PC-9 (cell line): ENCODE results near the gene RAD9A. TPM values are rescaled to one million over a fixed set of nuclear protein-coding genes. Genes with fewer than 3 reads are reported as not detected.
A peak's percentile ranks its signal among the peaks of the same experiment; 100 is the strongest.

Experiments
- BruUV-seq: library from RNA; stranded (reverse); fragments of 400-500 nt; replicated peaks from 2 replicates; lab custom pipeline; 2021; lab: Mats Ljungman, UMichigan
- CTCF ChIA-PET: fragments of 300-600 bp; sonication (Branson Sonifier 250); formaldehyde crosslinking; loops from one replicate; lab custom pipeline; 2022; ENCODE audit warnings: antibody characterized with exemption; lab: Charles Lee
- POLR2A ChIA-PET: fragments of 300-600 bp; sonication (Branson Sonifier 250); formaldehyde crosslinking; loops from one replicate; lab custom pipeline; 2022; ENCODE audit warnings: antibody characterized with exemption; ENCODE audit not compliant: unreplicated experiment; lab: Charles Lee
- DNase-seq, 2 experiments: peaks; one replicate each; pipeline versions ENCODE4 v3.0.0 to v3.0.0-alpha.2; 2015 to 2022; ENCODE audit warnings: mixed read lengths in 1 of 2
- H2AFZ ChIP-seq: fragments of 200-600 bp; sonication (generic); 2 replicates; pipeline ENCODE4 v1.8.1; 2017; ENCODE audit warnings: antibody characterized with exemption
- H3F3A ChIP-seq: fragments of 200-600 bp; sonication (generic); 2 replicates; pipeline ENCODE4 v1.8.1; 2017; ENCODE audit warnings: antibody characterized with exemption, mild to moderate bottlenecking, low read depth; ENCODE audit not compliant: insufficient read depth
- H3K27ac ChIP-seq: fragments of 200-600 bp; sonication (generic); 2 replicates; pipeline ENCODE4 v1.6.1; 2016; ENCODE audit warnings: mixed run types
- H3K27me3 ChIP-seq: fragments of 200-600 bp; sonication (generic); 2 replicates; pipeline ENCODE4 v1.6.1; 2016; ENCODE audit warnings: low read depth, mixed run types; ENCODE audit not compliant: insufficient read depth
- H3K36me3 ChIP-seq: fragments of 200-600 bp; sonication (generic); 2 replicates; pipeline ENCODE4 v1.6.1; 2016; ENCODE audit warnings: low read depth, mixed run types
- H3K4me1 ChIP-seq: fragments of 200-600 bp; sonication (generic); replicated peaks from 2 replicates; pipeline ENCODE4 v1.6.1; 2016; ENCODE audit warnings: mixed run types; ENCODE audit not compliant: insufficient read depth
- H3K4me2 ChIP-seq: fragments of 200-600 bp; sonication (generic); 2 replicates; pipeline ENCODE4 v1.6.1; 2017; ENCODE audit warnings: mixed run types
- H3K4me3 ChIP-seq: fragments of 200-600 bp; sonication (generic); 2 replicates; pipeline ENCODE4 v1.6.1; 2016; ENCODE audit warnings: mixed run types
- H3K79me2 ChIP-seq: fragments of 200-600 bp; sonication (generic); 2 replicates; pipeline ENCODE4 v1.6.1; 2017; ENCODE audit warnings: low read depth, mixed run types
- H3K9me2 ChIP-seq: fragments of 200-600 bp; sonication (generic); 2 replicates; pipeline ENCODE4 v1.8.1; 2017; ENCODE audit warnings: mild to moderate bottlenecking; ENCODE audit not compliant: insufficient read depth
- H3K9me3 ChIP-seq: fragments of 200-600 bp; sonication (generic); 2 replicates; pipeline ENCODE4 v1.8.1; 2016; ENCODE audit warnings: low read depth; ENCODE audit not compliant: insufficient read depth
- H4K20me1 ChIP-seq: fragments of 200-600 bp; sonication (generic); 2 replicates; pipeline ENCODE4 v1.8.1; 2017; ENCODE audit not compliant: insufficient read depth
- EZH2 ChIP-seq: fragments of 200-600 bp; sonication (generic); IDR thresholded peaks from 2 replicates; pipeline ENCODE4 v1.8.0; 2017; ENCODE audit warnings: antibody characterized with exemption, low read depth
- intact Hi-C: fragments of 100-400 bp; cut with micrococcal nuclease; formaldehyde crosslinking; loops from one replicate; pipeline ENCODE4 v1.10.0; 2022; ENCODE audit not compliant: unreplicated experiment
- total RNA-seq: library from RNA; stranded (reverse); gene quantifications from 2 replicates; pipeline ENCODE4 v1.2.3, GENCODE V29; 2021
- TF ChIP-seq, protein P1 (sequence below): fragments of 200-600 bp; sonication (generic); conservative IDR thresholded peaks from 2 replicates; pipeline ENCODE4 v1.6.1; 2017; ENCODE audit warnings: mixed run types, antibody characterized with exemption, mild to moderate bottlenecking, moderate library complexity

The RAD9A gene
- total RNA-seq, 1 experiment from 2014 or later = 62.8 TPM

- no peaks in the 10 kb centered on the region for H3K79me2 ChIP-seq
- H2AFZ ChIP-seq = peak overlapping the region; percentile 79
- no peaks in the 10 kb centered on the region for H4K20me1 ChIP-seq
- no peak for DNase-seq
- H3F3A ChIP-seq = peaks cover 29% of the 10 kb centered on the region; the same call in 1 of the 2 replicates
- peaks cover 17% of the 10 kb centered on the region for H3K4me1 ChIP-seq
- H3K27ac ChIP-seq = no peak overlapping the region
- ChIA-PET POLR2A (interaction anchor here (0.6 to 0.7 kb wide), 3 partner anchors 44 to 773 kb away, joined by 3 to 4 read pairs (median 3); no protein-coding TSS in a partner anchor), CTCF (interaction anchor here (0.6 to 2.1 kb wide), 2 partner anchors 20 to 34 kb away, joined by 3 to 10 read pairs; partner anchors contain the start of gene PPP1CA)
- H3K27me3 ChIP-seq = no peaks in the 10 kb centered on the region
- intact Hi-C loops = loop anchor here (1.0 kb wide), 1 partner anchor 85 kb away; no protein-coding TSS in a partner anchor
- TF ChIP-seq, protein P1, sequence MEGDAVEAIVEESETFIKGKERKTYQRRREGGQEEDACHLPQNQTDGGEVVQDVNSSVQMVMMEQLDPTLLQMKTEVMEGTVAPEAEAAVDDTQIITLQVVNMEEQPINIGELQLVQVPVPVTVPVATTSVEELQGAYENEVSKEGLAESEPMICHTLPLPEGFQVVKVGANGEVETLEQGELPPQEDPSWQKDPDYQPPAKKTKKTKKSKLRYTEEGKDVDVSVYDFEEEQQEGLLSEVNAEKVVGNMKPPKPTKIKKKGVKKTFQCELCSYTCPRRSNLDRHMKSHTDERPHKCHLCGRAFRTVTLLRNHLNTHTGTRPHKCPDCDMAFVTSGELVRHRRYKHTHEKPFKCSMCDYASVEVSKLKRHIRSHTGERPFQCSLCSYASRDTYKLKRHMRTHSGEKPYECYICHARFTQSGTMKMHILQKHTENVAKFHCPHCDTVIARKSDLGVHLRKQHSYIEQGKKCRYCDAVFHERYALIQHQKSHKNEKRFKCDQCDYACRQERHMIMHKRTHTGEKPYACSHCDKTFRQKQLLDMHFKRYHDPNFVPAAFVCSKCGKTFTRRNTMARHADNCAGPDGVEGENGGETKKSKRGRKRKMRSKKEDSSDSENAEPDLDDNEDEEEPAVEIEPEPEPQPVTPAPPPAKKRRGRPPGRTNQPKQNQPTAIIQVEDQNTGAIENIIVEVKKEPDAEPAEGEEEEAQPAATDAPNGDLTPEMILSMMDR = no peak
- TF ChIP-seq EZH2 = no peak
- TSS peak; percentile 87 for BruUV-seq
- H3K36me3 ChIP-seq = no peaks in the 10 kb centered on the region
- no peaks in the 10 kb centered on the region for H3K9me2 ChIP-seq
- peak overlapping the region; percentile 85 for H3K4me2 ChIP-seq
- no peaks in the 10 kb centered on the region for H3K9me3 ChIP-seq
- peak overlapping the region; percentile 69 for H3K4me3 ChIP-seq
Measured at GRCh38 chr11:67421430-67422031, 29.7 kb downstream of the RAD9A start.

DNA sequence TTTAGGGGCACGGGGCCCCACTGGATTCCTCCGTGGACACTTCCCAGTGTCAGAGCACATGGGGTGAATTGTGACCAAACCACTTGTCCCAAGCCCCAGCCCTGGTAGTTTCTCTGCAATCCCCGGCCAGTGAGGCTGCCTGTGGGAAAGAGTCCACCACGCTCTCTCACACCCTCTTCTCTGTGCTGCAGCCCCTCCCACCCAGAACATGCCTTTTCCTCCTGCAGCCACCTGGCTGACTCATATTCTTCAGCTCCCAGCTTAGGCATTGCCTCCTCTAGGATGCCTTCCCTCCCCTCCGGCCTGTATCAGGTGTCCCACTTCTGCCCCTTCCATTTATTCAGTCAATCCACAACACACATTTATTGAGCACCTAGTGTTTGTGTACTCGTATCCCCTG lies 31.1 kb downstream of the RAD9A start:
- peaks cover 30% of the 10 kb centered on the region; the same call in 1 of the 2 replicates for H3F3A ChIP-seq
- H3K27me3 ChIP-seq = no peaks in the 10 kb centered on the region
- intact Hi-C loops = no loop called here
- H3K36me3 ChIP-seq = no peaks in the 10 kb centered on the region
- H2AFZ ChIP-seq = no peak overlapping the region
- no peaks in the 10 kb centered on the region for H4K20me1 ChIP-seq
- H3K4me1 ChIP-seq = peaks cover 24% of the 10 kb centered on the region
- no peaks in the 10 kb centered on the region for H3K9me3 ChIP-seq
- DNase-seq = peak; percentile 77 to 81
- peak overlapping the region; percentile 36 for H3K27ac ChIP-seq
- ChIA-PET CTCF (interaction anchor here (1.0 kb wide), 1 partner anchor 46 kb away, joined by 4 read pairs; the partner anchor contains the start of gene TMEM134), POLR2A (interaction anchor here (0.5 kb wide), 1 partner anchor 52 kb away, joined by 6 read pairs; no protein-coding TSS in a partner anchor)
- no TSS peak for BruUV-seq
- no peaks in the 10 kb centered on the region for H3K9me2 ChIP-seq
- no peak for TF ChIP-seq EZH2
- H3K79me2 ChIP-seq = no peaks in the 10 kb centered on the region
- no peak overlapping the region for H3K4me3 ChIP-seq
- H3K4me2 ChIP-seq = peak overlapping the region; percentile 47

DNA sequence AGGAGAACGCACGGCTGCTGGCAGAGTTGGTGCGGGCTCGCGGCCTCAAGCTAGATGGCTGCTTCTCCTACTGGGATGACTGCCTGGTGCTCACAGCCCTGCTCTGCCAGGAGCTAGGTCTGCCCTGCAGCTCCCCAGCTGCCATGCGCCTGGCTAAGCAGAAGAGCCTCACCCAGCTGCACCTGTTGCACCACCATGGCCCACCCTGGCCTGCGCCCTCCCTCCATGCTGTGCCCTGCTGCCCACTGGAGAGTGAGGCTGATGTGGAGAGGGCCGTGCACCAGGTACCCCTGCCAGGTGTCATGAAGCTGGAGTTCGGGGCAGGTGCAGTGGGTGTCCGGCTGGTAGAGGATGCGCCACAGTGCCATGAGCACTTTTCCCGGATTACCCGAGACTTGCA lies 31.7 kb downstream of the RAD9A start:
- intact Hi-C loops = no loop called here
- H3K4me2 ChIP-seq = no peak overlapping the region
- H3K9me2 ChIP-seq = no peaks in the 10 kb centered on the region
- TF ChIP-seq, protein P1 = no peak
- TF ChIP-seq EZH2 = no peak
- no peaks in the 10 kb centered on the region for H4K20me1 ChIP-seq
- peaks cover 1% of the 10 kb centered on the region for H3K79me2 ChIP-seq
- peaks cover 24% of the 10 kb centered on the region for H3K4me1 ChIP-seq
- POLR2A ChIA-PET = interaction anchor here (0.5 to 0.6 kb wide), 2 partner anchors 18 to 53 kb away, joined by 3 to 6 read pairs; no protein-coding TSS in a partner anchor
- H3K9me3 ChIP-seq = no peaks in the 10 kb centered on the region
- no TSS peak for BruUV-seq
- peaks cover 29% of the 10 kb centered on the region; the same call in 1 of the 2 replicates for H3F3A ChIP-seq
- H3K36me3 ChIP-seq = no peaks in the 10 kb centered on the region
- no peaks in the 10 kb centered on the region for H3K27me3 ChIP-seq
- H2AFZ ChIP-seq = no peak overlapping the region
- no peak overlapping the region for H3K27ac ChIP-seq
- no peak overlapping the region for H3K4me3 ChIP-seq
- CTCF ChIA-PET = interaction anchor here (1.0 kb wide), 1 partner anchor 45 kb away, joined by 4 read pairs; the partner anchor contains the start of gene TMEM134
- no peak for DNase-seq
